ENCODE results near the gene PEX14. TPM values are rescaled to one million over a fixed set of nuclear protein-coding genes. Genes with fewer than 3 reads are reported as not detected.

PEX14 gene
- total RNA-seq, 4 donors from 2014 or later, result 10.0 to 20.2 (median 12.6) TPM

DNA sequence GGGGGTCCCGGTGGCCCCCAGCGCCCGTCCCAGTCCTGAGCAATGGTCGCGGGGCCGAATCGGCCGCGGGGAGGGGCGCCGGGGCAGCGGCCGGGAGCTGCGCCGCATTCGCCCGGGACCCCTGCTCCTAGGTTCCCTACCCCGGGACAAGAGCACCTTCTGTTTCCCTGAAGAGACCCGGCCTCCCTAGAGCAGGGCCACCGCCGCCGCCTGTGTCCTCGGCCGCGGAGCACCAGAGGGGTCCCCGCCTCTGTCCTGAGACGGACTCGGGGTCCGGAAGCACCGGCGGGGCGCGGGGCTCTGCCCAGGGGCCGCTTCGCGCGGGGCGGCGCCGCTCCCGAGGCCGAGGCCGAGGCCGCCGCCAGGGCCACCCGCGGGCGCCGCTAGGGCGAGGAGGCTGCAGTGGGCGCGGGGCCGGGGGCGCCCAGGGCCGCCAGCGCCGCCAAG, 163.8 kb downstream of the PEX14 start:
- TF ChIP-seq, protein P1, sequence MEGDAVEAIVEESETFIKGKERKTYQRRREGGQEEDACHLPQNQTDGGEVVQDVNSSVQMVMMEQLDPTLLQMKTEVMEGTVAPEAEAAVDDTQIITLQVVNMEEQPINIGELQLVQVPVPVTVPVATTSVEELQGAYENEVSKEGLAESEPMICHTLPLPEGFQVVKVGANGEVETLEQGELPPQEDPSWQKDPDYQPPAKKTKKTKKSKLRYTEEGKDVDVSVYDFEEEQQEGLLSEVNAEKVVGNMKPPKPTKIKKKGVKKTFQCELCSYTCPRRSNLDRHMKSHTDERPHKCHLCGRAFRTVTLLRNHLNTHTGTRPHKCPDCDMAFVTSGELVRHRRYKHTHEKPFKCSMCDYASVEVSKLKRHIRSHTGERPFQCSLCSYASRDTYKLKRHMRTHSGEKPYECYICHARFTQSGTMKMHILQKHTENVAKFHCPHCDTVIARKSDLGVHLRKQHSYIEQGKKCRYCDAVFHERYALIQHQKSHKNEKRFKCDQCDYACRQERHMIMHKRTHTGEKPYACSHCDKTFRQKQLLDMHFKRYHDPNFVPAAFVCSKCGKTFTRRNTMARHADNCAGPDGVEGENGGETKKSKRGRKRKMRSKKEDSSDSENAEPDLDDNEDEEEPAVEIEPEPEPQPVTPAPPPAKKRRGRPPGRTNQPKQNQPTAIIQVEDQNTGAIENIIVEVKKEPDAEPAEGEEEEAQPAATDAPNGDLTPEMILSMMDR (IDR thresholded peaks at IDR 0.05; ENCODE audit: low read depth), result no peak

DNA sequence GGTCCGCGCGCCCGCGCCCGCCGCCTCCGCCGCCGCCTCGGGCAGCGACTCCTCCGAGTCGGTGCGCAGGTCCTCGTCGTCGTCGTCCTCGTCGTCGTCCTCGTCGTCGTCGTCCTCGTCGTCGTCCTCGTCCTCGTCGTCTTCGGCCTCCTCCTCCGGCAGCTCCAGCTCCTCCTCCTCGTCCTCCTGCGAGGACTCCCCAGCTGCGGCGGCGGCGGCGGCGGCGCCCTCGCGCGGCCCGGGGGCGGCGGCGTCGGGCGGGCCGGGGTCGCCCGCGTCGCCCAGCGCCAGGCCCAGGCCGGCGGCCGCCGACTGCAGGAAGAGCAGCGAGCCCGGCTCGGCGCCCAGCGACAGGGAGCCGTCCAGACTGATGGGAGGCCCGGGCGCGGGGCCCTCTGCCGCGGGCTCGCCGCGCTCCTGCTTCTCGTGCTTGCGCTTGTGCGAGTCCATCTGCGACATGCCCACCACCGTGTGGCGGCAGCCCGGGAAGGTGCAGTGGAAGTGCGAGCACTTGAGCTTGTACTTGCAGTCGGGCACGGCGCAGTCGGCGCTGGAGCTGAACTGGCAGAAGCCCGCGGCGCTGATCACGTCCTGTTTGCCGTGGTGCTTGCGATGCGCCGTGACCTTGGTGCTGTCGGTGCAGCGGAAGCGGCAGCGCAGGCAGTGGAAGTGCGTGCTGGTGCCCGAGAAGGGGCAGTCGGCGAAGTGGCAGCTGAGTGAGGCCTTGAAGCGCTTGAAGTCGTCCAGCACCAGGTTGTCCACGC, 164.4 kb downstream of the PEX14 start:
- TF ChIP-seq, protein P1 (IDR thresholded peaks at IDR 0.05; ENCODE audit: low read depth), result no peak

DNA sequence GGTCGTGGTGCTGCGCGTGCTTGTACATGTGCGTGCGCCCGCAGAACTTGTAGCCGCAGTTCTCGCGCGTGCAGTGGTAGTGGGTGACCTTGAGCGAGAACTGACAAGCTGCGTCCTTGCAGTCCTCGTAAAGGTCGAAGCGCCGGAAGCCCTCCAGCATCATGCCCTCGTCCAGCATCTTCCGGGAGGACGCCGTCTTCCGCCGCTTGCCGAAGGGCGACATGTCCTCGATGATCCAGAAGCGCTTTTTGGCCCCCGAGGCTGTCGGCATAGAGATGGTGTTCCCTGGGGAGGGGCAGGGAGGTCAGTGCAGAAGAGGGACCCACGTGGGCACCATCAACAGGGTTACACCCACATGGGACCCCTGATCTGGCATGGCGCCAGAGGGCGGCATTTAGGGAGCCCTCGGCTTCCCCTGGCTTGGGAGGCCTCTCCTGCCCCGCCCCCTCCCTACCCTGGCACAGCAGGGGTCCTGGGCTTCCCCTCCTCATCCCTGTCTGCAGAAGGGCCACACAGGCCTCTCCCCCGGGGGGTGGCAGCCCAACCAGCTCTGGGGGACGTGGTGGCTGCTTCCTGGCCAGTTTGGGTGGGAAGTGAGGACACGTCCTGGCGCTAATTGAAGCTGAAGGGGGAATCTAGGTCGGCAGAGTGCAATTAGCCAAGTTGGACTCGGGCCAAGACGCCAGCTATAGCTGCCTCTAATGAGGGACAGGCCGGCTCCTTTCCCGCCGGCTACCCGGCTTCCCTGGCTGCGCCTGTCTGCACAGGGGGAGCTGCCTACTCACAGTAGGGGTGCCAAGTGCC, 165.2 kb downstream of the PEX14 start:
- TF ChIP-seq, protein P1 (IDR thresholded peaks at IDR 0.05; ENCODE audit: low read depth), result no peak

DNA sequence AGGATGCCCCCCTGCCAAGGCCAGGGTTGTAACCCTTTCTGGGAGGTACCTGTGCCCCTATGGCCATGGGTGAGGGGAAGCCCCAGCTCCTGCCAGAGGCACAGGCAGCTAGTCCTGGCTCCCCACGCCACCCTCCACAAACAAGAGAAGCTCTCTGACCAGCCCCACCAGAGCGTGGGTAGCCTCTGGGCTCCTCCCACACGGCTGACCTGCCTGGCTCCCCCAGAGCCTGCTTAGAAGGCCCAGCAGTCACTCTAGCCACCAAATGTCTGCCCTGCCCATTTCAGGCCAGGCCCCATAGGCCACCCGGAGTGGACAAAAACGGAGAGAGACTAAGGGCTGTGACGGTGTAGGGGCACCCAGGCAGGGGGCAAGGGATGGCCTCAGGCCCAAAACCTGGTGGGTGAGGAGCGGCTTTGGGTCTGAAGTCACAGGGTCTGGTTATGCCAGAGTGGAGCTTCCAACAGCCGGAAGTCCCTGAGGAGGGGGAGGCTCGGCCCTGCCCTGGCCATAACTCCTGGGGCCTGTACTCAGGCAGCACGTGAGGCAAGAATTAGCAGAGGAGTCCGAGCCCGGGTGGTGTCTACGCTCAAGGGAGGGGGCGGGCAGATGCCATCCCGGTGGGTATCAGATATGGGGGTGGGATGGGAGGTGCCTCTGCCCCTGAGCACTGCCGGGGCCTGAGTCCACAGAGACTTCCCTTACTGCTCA, 166.2 kb downstream of the PEX14 start:
- TF ChIP-seq, protein P1 (IDR thresholded peaks at IDR 0.05; ENCODE audit: low read depth), result no peak

DNA sequence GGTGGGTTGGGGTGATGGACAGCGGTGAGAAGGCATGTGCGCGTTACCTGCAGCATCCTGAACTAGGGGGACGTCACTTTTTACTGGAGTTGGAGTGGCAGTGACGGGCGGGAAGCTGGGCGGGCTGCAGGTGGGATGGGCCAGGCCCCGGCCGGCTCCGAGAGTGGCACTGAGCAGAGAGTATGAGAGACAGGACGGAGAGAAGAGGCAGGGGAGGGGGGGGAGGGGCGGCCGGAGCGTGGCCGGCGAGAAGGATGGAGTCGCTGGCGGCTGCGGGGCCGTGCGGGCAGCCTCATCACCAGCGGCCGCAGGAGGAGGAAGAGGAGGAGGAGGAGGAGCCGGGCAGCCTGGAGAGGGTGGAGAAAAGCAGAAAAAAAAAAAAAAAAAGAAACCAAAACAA, 167.2 kb downstream of the PEX14 start:
- TF ChIP-seq, protein P1 (IDR thresholded peaks at IDR 0.05; ENCODE audit: low read depth), result no peak

DNA sequence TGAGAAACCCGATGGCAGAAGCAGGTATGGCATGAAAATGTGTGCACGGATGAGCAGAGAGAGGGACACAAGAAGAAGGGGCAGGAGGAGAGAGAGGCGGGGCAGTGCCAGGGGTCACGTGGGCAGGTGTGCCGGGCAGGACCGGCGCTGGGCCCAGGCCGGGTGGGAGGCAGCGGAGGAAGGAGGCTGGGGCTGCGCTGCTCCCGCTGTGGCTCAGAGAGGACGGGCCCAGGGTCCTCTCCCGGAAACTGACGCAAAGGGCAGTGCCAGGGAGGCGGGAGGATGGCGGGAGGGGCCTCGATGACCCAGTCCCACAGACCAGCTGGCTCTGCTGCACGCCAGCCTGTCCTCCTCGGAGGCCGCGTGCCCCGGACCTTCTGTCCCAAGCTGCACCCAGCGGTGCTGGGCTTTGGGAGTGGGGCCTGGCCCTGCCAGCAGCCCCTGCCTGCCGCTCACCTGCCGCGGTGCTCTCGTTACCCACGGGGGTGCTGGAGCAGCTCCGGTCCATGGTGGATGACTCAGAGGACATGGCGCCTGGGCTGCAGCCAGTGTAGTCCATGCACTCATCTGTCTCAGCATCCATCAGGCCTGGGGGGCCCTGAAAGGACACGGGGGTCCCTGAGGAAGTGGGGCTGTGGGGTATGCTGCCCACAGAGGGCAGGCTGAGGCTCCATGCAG, 167.8 kb downstream of the PEX14 start:
- TF ChIP-seq, protein P1 (IDR thresholded peaks at IDR 0.05; ENCODE audit: low read depth), result no peak
